Activated CD4-positive, CD25-positive, alpha-beta regulatory T cell treated with anti-CD3 and anti-CD28 coated beads, Interleukin-2, amount 50 U/mL, for 24 hours (primary cell): ENCODE data around the gene SCML1.

Experiments used
- ATAC-seq, 2 donors: fragments of 150-1000 bp; cut with Tn5 transposase; one replicate each; pipeline ENCODE4 v1.10.0; 2021; ENCODE audit warnings: mild to moderate bottlenecking in 1 of 2, moderate library complexity in 1 of 2

Gene SCML1

GRCh38 chrX:17792826-17793225 lies 55.5 kb downstream of the SCML1 start:
- ATAC-seq: no peak

GRCh38 chrX:17798921-17799320 lies 61.6 kb downstream of the SCML1 start:
- ATAC-seq: no peak

GRCh38 chrX:17801431-17801830 lies 64.1 kb downstream of the SCML1 start:
- ATAC-seq: no peak

GRCh38 chrX:17802756-17803155 lies 65.5 kb downstream of the SCML1 start:
- no peak for ATAC-seq

GRCh38 chrX:17803449-17803848 lies 66.2 kb downstream of the SCML1 start:
- no peak for ATAC-seq
